ENCODE data around the gene C2CD4C. TPM values are rescaled to one million over a fixed set of nuclear protein-coding genes. Genes with fewer than 3 reads are reported as not detected.
"Not testable (repeated sequence)": the region's sequence is repeated elsewhere in the genome, so short reads cannot be mapped to it uniquely, and the experiment has no call there.

C2CD4C gene
- total RNA-seq, 1 donor = not detected

GRCh38 chr19:402786-403185 lies 6.2 kb downstream of the C2CD4C start:
- DNase-seq (ENCODE audit: low read depth in 2 of 3, low spot score in 2 of 3) = no peak

- no peak for DNase-seq (ENCODE audit: low read depth in 2 of 3, low spot score in 2 of 3)
Measured at GRCh38 chr19:401866-402511, 7.0 kb downstream of the C2CD4C start.

DNA sequence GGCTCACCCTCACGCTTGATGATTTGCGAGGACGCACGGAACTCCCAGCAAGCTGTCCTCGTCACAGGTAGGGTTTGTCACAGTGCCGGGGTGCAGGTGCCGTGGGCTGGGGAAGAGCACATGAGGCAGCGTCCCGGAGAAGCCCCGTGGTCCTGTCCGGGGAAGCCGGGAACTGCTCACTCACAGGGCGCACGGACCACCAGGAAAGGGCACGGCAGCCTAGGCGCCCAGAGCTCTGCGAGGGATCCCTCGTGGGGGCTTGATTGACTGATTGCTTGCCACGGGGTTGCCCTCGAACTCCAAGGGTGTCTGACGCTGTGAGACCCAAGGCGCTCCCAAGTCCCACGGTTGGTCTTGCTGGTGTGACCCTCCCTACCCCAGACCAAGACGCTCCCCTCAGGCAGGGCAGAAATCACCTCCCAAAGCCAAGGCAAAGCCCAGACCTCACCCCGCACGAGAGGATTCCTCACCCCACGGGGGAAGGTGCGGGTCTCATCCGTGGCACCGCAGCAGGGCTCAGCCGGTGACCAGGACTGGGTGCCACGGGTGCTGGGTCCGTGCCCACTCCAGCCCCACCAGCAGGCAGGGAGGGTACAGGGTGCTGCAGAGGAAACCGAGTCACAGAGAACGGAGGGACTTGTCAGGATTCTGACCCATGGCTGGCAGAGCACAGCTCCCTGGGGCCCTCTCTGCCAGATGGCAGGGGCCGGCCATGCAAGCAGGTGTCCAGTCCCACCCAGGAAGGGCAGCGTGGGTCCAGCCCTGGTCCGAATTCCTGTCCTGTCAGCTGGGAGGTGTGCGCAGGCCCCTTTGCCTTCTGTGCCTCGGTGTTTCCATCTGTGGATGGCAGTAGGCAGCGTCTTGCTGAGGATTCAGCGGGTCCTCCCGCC lies 7.7 kb downstream of the C2CD4C start:
- no peak for DNase-seq (ENCODE audit: low read depth in 2 of 3, low spot score in 2 of 3)

GRCh38 chr19:399370-399769 lies 9.6 kb downstream of the C2CD4C start:
- no peak for DNase-seq (ENCODE audit: low read depth in 2 of 3, low spot score in 2 of 3)

DNA sequence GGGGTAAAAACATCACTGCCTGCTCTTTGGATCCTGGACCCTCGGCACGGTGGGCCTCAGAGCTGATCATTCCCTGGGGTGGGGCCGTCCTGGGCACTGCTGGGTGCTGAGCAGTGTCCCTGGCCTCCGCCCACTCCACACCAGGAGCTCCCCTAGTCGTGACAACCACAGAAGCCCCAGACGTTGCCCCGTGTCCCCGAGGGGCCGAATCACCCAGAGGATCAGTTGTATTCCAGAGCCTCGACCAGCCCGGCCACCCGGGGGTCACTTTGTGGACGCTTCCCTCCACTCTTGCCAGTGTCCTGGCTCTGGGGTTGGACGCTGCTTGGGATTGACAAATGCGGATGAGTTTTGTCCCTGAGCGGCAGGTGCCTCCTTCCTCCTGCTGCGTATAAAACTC lies 10.2 kb downstream of the C2CD4C start:
- DNase-seq (ENCODE audit: low read depth in 2 of 3, low spot score in 2 of 3) = no peak

DNA sequence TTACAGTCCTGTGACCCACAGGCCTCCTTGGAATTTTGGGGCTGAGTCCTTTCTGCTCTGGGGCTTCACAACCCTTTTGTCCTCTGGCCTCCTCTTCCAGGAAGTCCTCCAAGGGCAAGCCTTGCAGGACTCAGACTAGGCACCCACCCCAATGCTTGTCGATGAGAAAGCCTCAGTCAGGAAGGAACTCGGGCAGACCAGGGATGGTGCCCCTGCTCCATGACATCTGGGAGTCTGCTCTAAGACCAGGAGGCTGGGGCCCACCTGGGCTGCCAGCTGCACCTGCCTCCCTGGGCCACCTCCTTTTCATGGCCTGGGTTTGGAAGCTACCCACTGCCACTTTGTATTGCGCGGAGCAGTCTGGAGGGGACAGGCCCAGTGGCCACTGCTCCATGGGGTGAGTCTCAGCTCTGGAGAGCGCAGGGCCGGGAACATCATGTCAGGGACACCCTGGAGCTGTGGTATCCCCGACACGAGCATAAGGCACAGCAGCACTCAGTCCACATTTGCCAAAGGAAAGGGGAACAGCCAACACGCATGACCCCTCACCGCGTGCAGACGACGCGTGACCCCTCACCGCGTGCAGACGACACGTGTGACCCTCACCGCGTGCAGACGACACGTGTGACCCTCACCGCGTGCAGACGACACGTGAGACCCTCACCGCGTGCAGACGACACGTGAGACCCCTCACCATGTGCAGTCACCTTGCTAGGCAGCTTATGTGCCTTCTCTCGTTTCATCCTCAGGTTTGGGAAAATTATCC lies 10.8 kb downstream of the C2CD4C start:
- DNase-seq (ENCODE audit: low read depth in 2 of 3, low spot score in 2 of 3) = no peak

DNA sequence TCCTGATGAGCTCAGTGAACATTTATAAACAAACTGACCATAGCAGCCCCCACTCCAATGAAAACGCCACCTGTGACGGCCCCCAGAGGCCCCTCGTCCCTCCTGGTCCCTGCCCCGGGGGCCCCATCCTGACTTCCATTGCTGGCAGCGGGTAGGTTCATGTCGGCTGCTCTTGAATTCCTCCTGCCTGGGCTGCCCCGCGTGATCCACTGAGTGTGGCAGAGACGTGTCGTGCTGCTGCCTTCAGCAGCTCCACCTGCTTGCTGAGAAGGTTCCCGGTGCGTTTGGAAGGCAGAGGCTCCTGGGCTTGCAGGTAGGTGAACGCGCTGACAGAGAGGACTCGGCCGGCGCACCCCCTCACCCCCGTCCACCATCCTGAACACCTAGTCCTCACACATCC lies 11.6 kb downstream of the C2CD4C start:
- DNase-seq (ENCODE audit: low read depth in 2 of 3, low spot score in 2 of 3) = no peak

DNA sequence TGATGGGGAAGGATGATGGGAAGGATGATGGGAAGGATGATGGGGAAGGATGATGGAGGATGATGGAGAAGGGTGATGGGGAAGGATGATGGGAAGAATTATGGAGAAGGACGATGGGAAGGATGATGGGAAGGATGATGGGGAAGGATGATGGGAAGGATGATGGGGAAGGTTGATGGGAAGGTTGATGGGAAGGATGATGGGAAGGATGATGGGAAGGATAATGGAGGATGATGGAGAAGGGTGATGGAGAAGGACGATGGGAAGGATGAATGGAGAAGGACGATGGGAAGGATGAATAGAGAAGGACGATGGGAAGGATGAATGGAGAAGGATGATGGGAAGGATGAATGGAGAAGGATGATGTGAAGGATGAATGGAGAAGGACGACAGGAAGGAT lies 13.5 kb downstream of the C2CD4C start:
- no peak for DNase-seq (ENCODE audit: low read depth in 2 of 3, low spot score in 2 of 3)

DNA sequence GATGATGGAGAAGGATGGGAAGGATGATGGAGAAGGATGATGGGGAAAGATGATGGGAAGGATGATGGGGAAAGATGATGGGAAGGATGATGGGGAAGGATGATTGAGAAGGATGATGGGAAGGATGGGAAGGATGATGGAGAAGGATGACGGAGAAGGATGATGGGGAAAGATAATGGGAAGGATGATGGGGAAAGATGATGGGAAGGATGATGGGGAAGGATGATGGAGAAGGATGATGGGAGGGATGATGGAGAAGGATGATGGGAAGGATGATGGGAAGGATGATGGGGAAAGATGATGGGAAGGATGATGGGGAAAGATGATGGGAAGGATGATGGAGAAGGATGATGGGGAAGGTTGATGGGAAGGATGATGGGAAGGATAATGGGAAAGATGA lies 14.1 kb downstream of the C2CD4C start:
- not testable (repeated sequence) for DNase-seq (ENCODE audit: low read depth in 2 of 3, low spot score in 2 of 3)

DNA sequence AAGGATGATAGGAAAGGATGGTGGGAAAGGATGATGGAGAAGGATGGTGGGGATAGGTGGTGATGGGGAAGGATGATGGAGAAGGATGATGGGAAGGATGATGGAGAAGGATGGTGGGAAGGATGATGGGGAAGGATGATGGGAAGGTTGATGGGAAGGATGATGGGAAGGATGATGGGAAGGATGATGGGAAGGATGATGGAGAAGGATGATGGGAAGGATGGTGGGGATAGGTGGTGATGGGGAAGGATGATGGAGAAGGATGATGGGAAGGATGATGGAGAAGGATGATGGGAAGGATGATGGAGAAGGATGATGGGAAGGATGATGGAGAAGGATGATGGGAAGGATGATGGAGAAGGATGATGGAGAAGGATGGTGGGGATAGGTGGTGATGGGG lies 15.4 kb downstream of the C2CD4C start:
- DNase-seq (ENCODE audit: low read depth in 2 of 3, low spot score in 2 of 3) = not testable (repeated sequence)

GRCh38 chr19:392375-392970 lies 16.5 kb downstream of the C2CD4C start:
- no peak for DNase-seq (ENCODE audit: low read depth in 2 of 3, low spot score in 2 of 3)

DNA sequence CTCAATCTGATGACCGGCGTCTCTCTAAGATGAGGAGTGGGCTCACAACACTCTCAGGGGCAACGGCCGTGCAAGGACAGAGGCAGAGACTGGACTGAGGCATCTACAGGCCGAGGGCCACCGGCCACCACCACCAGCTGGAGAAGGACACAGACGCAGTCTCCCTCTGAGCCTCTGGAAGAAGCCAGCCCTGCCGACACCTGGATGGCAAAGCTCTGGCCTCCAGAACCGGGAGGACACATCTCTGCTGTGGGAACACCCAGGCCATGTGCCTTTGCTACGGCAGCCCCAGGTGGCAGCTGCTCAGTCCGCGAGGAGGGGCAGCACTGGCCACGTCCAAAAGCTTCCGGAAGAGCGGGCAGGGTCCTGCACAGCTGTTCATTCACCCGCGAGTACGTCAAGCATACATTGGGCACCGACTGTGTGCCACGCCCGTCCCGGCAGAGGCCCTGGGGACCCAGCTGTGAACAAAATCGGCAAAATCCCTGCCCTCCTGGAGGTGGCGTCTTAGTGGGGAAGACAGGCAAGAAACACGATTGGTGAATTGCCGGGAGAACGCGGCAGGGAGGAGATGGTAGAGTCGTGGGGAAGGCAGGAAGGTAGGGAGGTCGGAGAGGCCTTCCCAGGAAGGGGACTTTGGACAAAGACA lies 17.1 kb downstream of the C2CD4C start:
- DNase-seq (ENCODE audit: low read depth in 2 of 3, low spot score in 2 of 3) = no peak

- DNase-seq (ENCODE audit: low read depth in 2 of 3, low spot score in 2 of 3) = no peak
Measured at GRCh38 chr19:391207-391557, 17.8 kb downstream of the C2CD4C start.

- no peak for DNase-seq (ENCODE audit: low read depth in 2 of 3, low spot score in 2 of 3)
Measured at GRCh38 chr19:390386-391206, 18.4 kb downstream of the C2CD4C start.

- DNase-seq (ENCODE audit: low read depth in 2 of 3, low spot score in 2 of 3) = no peak
Measured at GRCh38 chr19:389935-390289, 19.0 kb downstream of the C2CD4C start.

GRCh38 chr19:389255-389934 lies 19.6 kb downstream of the C2CD4C start:
- DNase-seq (ENCODE audit: low read depth in 2 of 3, low spot score in 2 of 3) = no peak

DNA sequence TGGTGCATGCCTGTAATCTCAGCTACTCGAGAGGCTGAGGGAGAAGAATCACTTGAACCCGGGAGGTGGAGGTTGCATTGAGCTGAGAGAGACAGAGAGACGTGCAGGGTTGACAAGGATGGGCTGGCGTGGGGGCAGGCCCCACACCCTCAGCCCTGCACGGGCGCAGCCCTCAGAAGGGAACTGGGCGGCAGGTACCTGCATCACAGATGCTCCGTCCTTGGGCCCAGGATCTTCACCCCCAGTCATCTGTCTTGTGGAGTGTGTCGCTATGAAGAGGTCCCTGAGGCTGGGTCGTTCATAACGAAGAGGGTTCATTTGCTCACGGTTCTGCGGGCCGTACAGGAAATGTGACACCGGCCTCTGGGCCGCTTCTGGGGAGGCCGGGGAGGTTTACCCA lies 20.3 kb downstream of the C2CD4C start:
- DNase-seq (ENCODE audit: low read depth in 2 of 3, low spot score in 2 of 3) = no peak

DNA sequence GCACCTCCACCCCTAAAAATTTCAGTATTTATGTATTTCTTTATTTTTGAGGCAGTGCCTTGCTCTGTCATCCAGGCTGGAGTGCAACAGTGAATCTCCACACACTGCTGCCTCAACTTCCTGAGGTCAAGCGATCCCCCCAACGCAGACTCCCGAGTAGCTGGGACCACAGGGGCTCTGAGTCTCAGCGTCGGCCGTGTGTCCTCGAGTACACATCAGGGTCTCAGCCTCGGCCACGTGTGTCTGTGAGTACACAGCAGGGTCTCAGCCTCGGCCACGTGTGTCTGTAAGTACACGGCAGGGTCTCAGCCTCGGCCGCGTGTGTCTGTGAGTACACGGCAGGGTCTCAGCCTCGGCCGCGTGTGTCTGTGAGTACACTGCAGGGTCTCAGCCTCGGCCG lies 21.2 kb downstream of the C2CD4C start:
- no peak for DNase-seq (ENCODE audit: low read depth in 2 of 3, low spot score in 2 of 3)

DNA sequence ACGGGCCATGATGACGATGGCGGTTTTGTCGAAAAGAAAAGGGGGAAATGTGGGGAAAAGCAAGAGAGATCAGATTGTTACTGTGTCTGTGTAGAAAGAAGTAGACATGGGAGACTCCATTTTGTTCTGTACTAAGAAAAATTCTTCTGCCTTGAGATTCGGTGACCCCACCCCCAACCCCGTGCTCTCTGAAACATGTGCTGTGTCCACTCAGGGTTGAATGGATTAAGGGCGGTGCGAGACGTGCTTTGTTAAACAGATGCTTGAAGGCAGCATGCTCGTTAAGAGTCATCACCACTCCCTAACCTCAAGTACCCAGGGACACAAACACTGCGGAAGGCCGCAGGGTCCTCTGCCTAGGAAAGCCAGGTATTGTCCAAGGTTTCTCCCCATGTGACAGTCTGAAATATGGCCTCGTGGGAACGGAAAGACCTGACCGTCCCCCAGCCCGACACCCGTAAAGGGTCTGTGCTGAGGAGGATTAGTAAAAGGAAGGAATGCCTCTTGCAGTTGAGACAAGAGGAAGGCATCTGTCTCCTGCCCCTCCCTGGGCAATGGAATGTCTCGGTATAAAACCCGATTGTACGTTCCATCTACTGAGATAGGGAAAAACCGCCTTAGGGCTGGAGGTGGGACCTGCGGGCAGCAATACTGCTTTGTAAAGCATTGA lies 22.2 kb downstream of the C2CD4C start:
- DNase-seq (ENCODE audit: low read depth in 2 of 3, low spot score in 2 of 3) = not testable (repeated sequence)
